Esophagus (tissue), 2 donors: ENCODE results near the gene RBL1. TPM values are rescaled to one million over a fixed set of nuclear protein-coding genes. Genes with fewer than 3 reads are reported as not detected.
"Not testable (repeated sequence)": the region's sequence is repeated elsewhere in the genome, so short reads cannot be mapped to it uniquely, and the experiment has no call there.

Experiments
- H3K27ac ChIP-seq, 2 donors: one replicate each; pipeline ENCODE4 v1.5.1; 2013; ENCODE audit warnings: low read depth in 2 of 2, mild to moderate bottlenecking in 2 of 2, inconsistent platforms in 1 of 2, low read length in 1 of 2, moderate library complexity in 1 of 2
- H3K27me3 ChIP-seq, 2 donors: one replicate each; pipeline ENCODE4 v1.6.1; 2013; ENCODE audit warnings: low read length in 2 of 2, control low read depth in 1 of 2, mild to moderate bottlenecking in 1 of 2; ENCODE audit not compliant: insufficient read depth in 2 of 2, control insufficient read depth in 1 of 2
- H3K36me3 ChIP-seq, 2 donors: one replicate each; pipeline ENCODE4 v1.6.1; 2013; ENCODE audit warnings: low read length in 1 of 2; ENCODE audit not compliant: control insufficient read depth in 2 of 2, insufficient read depth in 2 of 2
- H3K4me1 ChIP-seq, 2 donors: one replicate each; pipeline ENCODE4 v1.6.1; 2013; ENCODE audit warnings: low read length in 1 of 2; ENCODE audit not compliant: control insufficient read depth in 2 of 2, insufficient read depth in 2 of 2
- H3K4me3 ChIP-seq, 2 donors: one replicate each; pipeline ENCODE4 v1.5.1; 2013; ENCODE audit warnings: low read length in 2 of 2, mild to moderate bottlenecking in 2 of 2, low read depth in 1 of 2, moderate library complexity in 1 of 2
- H3K9me3 ChIP-seq, 2 donors: one replicate each; pipeline ENCODE4 v1.6.1; 2013; ENCODE audit warnings: mild to moderate bottlenecking in 2 of 2, low read depth in 1 of 2, low read length in 1 of 2, moderate library complexity in 1 of 2; ENCODE audit not compliant: control insufficient read depth in 2 of 2, insufficient read depth in 1 of 2
- WGBS, 2 donors: extraction: QIAGEN DNeasy Blood & Tissue Kit; methylation state at CpG; one replicate each; pipeline ENCODE4 v1.1.7; 2013; 5-methylcytosine and 5-hydroxymethylcytosine counted together
- polyA plus RNA-seq, 2 donors: library from polyadenylated mRNA; stranded (reverse); fragments of 200-250 nt; gene quantifications; one replicate each; pipeline ENCODE4 v1.2.3, GENCODE V29; 2013
- donor health status: healthy with polysubstance abuse.
- donor health status: Bipolar disorder and iron deficiency.

RBL1 gene
- polyA plus RNA-seq, 2 donors, result 2.0 to 2.5 TPM

DNA sequence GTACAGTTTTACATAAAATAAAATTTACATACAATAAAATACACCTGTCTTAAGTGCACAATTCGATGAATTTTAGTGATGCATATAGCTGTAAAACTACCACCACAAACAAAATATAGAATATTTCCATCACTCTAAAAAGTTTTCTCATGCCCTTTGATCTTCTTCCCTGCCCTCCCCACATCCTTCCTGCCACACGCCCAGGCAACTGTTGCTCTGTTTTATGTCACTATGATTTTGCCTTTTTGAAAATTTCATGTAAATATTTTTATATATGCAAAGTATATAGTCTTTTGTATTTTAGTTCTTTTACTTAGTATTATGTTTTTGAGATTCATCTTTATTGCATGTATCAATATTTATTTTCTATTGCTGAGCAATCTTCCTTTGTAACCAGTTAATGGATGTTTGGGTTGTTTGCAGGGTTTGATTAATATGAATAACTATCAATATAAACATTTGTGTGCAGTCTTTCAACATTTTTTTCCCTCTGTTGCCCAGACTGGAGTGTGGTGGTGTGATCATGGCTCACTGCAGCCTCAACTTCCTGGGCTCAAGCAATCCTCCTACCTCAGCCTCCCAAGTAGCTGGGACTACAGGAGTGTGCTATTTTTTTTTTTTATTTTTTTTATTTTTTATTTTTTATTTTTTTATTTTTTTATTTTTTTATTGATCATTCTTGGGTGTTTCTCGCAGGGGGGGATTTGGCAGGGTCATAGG is 120.5 kb downstream of the RBL1 start:
- 54 to 58% methylated on average over 3 of the region's 3 CpGs for WGBS, 2 donors
- no peaks in the 10 kb centered on the region for H3K9me3 ChIP-seq
- no peaks in the 10 kb centered on the region for H3K36me3 ChIP-seq
- no peak overlapping the region for H3K27ac ChIP-seq
- no peaks in the 10 kb centered on the region for H3K4me1 ChIP-seq
- no peak overlapping the region for H3K4me3 ChIP-seq
- no peaks in the 10 kb centered on the region for H3K27me3 ChIP-seq

GRCh38 chr20:36974660-36975059 is 121.1 kb downstream of the RBL1 start:
- Histone ChIP-seq H3K27ac (no peak overlapping the region), H3K36me3 (no peaks in the 10 kb centered on the region), H3K4me3 (no peak overlapping the region), H3K4me1 (no peaks in the 10 kb centered on the region), H3K9me3 (no peaks in the 10 kb centered on the region), H3K27me3 (no peaks in the 10 kb centered on the region)
- WGBS, 2 donors, result 71 to 84% methylated on average over 3 of the region's 3 CpGs

GRCh38 chr20:36971103-36971502 is 124.7 kb downstream of the RBL1 start:
- Histone ChIP-seq H3K27ac (no peak overlapping the region), H3K4me3 (no peak overlapping the region), H3K4me1 (no peaks in the 10 kb centered on the region), H3K9me3 (no peaks in the 10 kb centered on the region), H3K27me3 (no peaks in the 10 kb centered on the region), H3K36me3 (no peaks in the 10 kb centered on the region)
- 77% methylated on average over 1 of the region's 1 CpG for WGBS, 2 donors

- H3K27ac ChIP-seq, result no peak overlapping the region
- H3K36me3 ChIP-seq, result no peaks in the 10 kb centered on the region
- whole genome bisulfite sequencing, 2 donors, result 81 to 82% methylated on average over 10 of the region's 10 CpGs
- no peak overlapping the region for H3K4me3 ChIP-seq
- H3K27me3 ChIP-seq, result no peaks in the 10 kb centered on the region
- no peaks in the 10 kb centered on the region for H3K9me3 ChIP-seq
- no peaks in the 10 kb centered on the region for H3K4me1 ChIP-seq
Measured at GRCh38 chr20:36969478-36970186, 126.2 kb downstream of the RBL1 start.

DNA sequence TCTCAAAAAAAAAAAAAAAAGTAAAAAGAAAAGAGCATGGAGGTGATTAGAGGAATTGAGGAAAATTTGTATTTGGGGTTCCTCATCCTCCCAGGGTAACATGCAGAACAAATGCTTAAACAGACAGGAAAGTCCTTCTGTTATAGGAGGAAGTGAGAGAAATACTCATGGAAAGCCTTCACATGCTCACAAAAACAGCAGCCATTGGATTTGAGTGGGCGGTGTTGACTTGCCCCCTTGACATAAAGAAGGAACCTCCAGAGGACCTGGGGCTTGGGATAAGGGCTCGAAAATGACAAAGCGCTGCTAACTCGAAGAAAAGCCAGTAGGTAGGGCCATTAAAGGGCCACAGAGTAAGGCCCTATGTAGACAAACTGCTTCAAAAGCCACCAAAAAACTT is 126.7 kb downstream of the RBL1 start:
- WGBS, 2 donors, result 93 to 94% methylated on average over 4 of the region's 4 CpGs
- H3K27me3 ChIP-seq, result no peaks in the 10 kb centered on the region
- no peaks in the 10 kb centered on the region for H3K9me3 ChIP-seq
- H3K4me3 ChIP-seq, result no peak overlapping the region
- H3K27ac ChIP-seq, result no peak overlapping the region
- no peaks in the 10 kb centered on the region for H3K4me1 ChIP-seq
- H3K36me3 ChIP-seq, result no peaks in the 10 kb centered on the region

- no peaks in the 10 kb centered on the region for H3K27me3 ChIP-seq
- WGBS, 2 donors, result 82 to 91% methylated on average over 5 of the region's 5 CpGs
Measured at GRCh38 chr20:36967636-36968035, 128.2 kb downstream of the RBL1 start.

GRCh38 chr20:36966965-36967364 is 128.8 kb downstream of the RBL1 start:
- not testable (repeated sequence) for H3K4me1 ChIP-seq, H3K9me3 ChIP-seq, H3K4me3 ChIP-seq, H3K27me3 ChIP-seq, H3K27ac ChIP-seq, H3K36me3 ChIP-seq
- WGBS, 2 donors, result 91 to 93% methylated on average over 3 of the region's 3 CpGs

More at GRCh38 chr20:36967636-36968035, 128.2 kb downstream of the RBL1 start:
- peaks cover 0 to 1% of the 10 kb centered on the region in 2 donors for H3K9me3 ChIP-seq
- no peak overlapping the region for H3K27ac ChIP-seq
- no peaks in the 10 kb centered on the region for H3K36me3 ChIP-seq
- no peak overlapping the region for H3K4me3 ChIP-seq
- no peaks in the 10 kb centered on the region for H3K4me1 ChIP-seq

DNA sequence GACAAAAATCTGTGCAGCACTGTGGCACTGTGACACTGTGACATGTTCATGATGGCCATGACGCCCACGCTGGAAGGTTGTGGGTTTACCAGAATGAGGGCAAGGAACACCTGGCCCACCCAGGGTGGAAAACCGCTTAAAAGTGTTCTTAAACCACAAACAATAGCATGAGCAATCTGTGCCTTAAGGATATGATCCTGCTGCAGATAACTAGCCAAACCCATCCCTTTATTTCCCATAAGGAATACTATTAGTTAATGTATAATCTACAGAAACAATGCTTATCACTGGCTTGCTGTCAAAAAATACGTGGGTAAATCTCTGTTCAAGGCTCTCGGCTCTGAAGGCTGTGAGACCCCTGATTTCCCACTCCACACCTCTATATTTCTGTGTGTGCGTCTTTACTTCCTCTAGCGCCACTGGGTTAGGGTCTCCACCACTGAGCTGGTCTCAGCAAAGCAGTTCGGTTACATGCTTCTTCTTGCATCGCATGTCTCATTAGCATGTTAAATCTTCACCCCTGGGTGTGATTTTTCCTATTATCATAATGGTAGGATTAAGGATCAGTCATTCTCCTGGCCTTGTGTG is 133.3 kb downstream of the RBL1 start:
- H3K9me3 ChIP-seq, H3K36me3 ChIP-seq, H3K27me3 ChIP-seq, H3K27ac ChIP-seq, H3K4me1 ChIP-seq, H3K4me3 ChIP-seq: not testable (repeated sequence)
- 82 to 85% methylated on average over 9 of the region's 9 CpGs for WGBS, 2 donors

GRCh38 chr20:36959242-36959641 is 136.6 kb downstream of the RBL1 start:
- no peak overlapping the region for H3K27ac ChIP-seq
- 67 to 77% methylated on average over 4 of the region's 4 CpGs for WGBS, 2 donors
- peaks cover 0 to 4% of the 10 kb centered on the region in 2 donors for H3K4me1 ChIP-seq
- H3K4me3 ChIP-seq, result no peak overlapping the region
- H3K36me3 ChIP-seq, result no peaks in the 10 kb centered on the region
- H3K27me3 ChIP-seq, result no peaks in the 10 kb centered on the region
- H3K9me3 ChIP-seq, result peaks cover 0 to 2% of the 10 kb centered on the region in 2 donors
